Lung (tissue), 12 donors: ENCODE data around the gene EIF2S2. TPM values are rescaled to one million over a fixed set of nuclear protein-coding genes. Genes with fewer than 3 reads are reported as not detected.

ENCODE experiments used
- ATAC-seq: fragments of 200-7000 bp; cut with Tn5 transposase; one replicate; pipeline ENCODE4 v1.9.1; 2020; ENCODE audit warnings: moderate number of reproducible peaks; ENCODE audit not compliant: insufficient read depth, low FRiP score
- DNase-seq, 3 donors: peaks; one replicate each; pipeline ENCODE4 v3.0.0-alpha.2; 2013 to 2017
- H3K27ac ChIP-seq, 2 donors: one replicate each; pipeline ENCODE4 v1.5.1; 2013; ENCODE audit warnings: mild to moderate bottlenecking in 2 of 2, moderate library complexity in 2 of 2, control low read depth in 1 of 2, inconsistent platforms in 1 of 2, low read depth in 1 of 2, low read length in 1 of 2
- H3K27me3 ChIP-seq, 3 donors: one replicate each; pipeline ENCODE4 v1.5.1; 2013; ENCODE audit warnings: low read length in 2 of 3; ENCODE audit not compliant: control insufficient read depth in 3 of 3, insufficient read depth in 3 of 3
- H3K36me3 ChIP-seq, 4 donors: one replicate each; pipeline ENCODE4 v1.5.1; 2013; ENCODE audit warnings: low read length in 4 of 4, mild to moderate bottlenecking in 1 of 4, moderate library complexity in 1 of 4; ENCODE audit not compliant: control insufficient read depth in 4 of 4, insufficient read depth in 4 of 4
- H3K4me1 ChIP-seq, 5 donors: one replicate each; pipeline ENCODE4 v1.5.1; 2013; ENCODE audit warnings: low read length in 5 of 5, mild to moderate bottlenecking in 2 of 5, moderate library complexity in 1 of 5; ENCODE audit not compliant: control insufficient read depth in 5 of 5, insufficient read depth in 5 of 5
- H3K4me3 ChIP-seq: one replicate; pipeline ENCODE4 v1.5.1; 2013; ENCODE audit warnings: mild to moderate bottlenecking, control low read depth, moderate library complexity
- H3K9ac ChIP-seq, 2 donors: one replicate each; pipeline ENCODE4 v1.5.1; 2013; ENCODE audit warnings: low read length in 2 of 2, control low read depth in 1 of 2; ENCODE audit not compliant: insufficient read depth in 1 of 2
- H3K9me3 ChIP-seq, 4 donors: one replicate each; pipeline ENCODE4 v1.5.1; 2013; ENCODE audit warnings: low read length in 3 of 4, mild to moderate bottlenecking in 1 of 4, moderate library complexity in 1 of 4; ENCODE audit not compliant: control insufficient read depth in 4 of 4, insufficient read depth in 3 of 4
- CTCF ChIP-seq: IDR thresholded peaks from 2 replicates; pipeline ENCODE4 v1.5.1; 2012; ENCODE audit warnings: mild to moderate bottlenecking; ENCODE audit errors: control extremely low read depth, extremely low read depth
- WGBS, 2 donors: extraction: QIAGEN DNeasy Blood & Tissue Kit; methylation state at CpG; one replicate each; pipeline ENCODE4 v1.1.7; 2013; 5-methylcytosine and 5-hydroxymethylcytosine counted together
- polyA plus RNA-seq, 2 donors: library from polyadenylated mRNA; stranded (reverse); fragments of 200-250 nt; gene quantifications; one replicate each; pipeline ENCODE4 v1.2.1, GENCODE V29; 2013
- total RNA-seq, 2 donors: library from RNA; depleted of rRNA in 1 of 2; stranded (reverse); fragments of >200 nt in 1 of 2; gene quantifications; one replicate each; pipeline ENCODE4 v1.2.1, GENCODE V29; 2014 to 2021
- donor health status: control.
- donor health status: control.
- donor health status: Bipolar disorder and iron deficiency.
- donor health status: healthy.
- donor health status: DM: yes; HTN: yes; CAD: no.

The EIF2S2 gene
- total and polyA plus RNA-seq, 4 donors: 37.5 to 69.7 (median 52.1) TPM

DNA sequence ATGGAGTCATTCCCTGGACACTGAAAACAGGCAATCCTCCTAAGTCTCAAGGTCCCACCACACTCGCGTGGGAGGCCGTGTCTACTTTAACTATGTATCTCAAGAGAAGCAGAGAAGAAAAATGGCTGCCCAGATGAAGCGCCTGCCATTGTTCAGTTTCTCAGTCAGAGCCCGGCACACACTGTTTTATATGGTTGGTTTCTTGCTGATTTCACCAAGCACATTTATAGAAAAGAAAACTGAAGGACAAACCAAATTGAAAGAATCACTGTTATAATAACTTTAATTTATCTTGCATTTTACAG lies 22.9 kb downstream of the EIF2S2 start:
- no peaks in the 10 kb centered on the region for H3K27me3 ChIP-seq
- H3K27ac ChIP-seq: no peak overlapping the region
- WGBS, 2 donors: 65 to 89% methylated on average over 4 to 5 of the region's 5 CpGs
- no peak overlapping the region for H3K4me3 ChIP-seq
- H3K9me3 ChIP-seq: peaks cover 0 to 2% (median 0%) of the 10 kb centered on the region in 4 donors
- ATAC-seq: no peak
- H3K4me1 ChIP-seq: peaks cover 0 to 5% (median 2%) of the 10 kb centered on the region in 5 donors
- no peak for TF ChIP-seq CTCF
- H3K36me3 ChIP-seq: peaks cover 38 to 55% (median 48%) of the 10 kb centered on the region in 4 donors
- no peak overlapping the region for H3K9ac ChIP-seq
- DNase-seq: no peak

DNA sequence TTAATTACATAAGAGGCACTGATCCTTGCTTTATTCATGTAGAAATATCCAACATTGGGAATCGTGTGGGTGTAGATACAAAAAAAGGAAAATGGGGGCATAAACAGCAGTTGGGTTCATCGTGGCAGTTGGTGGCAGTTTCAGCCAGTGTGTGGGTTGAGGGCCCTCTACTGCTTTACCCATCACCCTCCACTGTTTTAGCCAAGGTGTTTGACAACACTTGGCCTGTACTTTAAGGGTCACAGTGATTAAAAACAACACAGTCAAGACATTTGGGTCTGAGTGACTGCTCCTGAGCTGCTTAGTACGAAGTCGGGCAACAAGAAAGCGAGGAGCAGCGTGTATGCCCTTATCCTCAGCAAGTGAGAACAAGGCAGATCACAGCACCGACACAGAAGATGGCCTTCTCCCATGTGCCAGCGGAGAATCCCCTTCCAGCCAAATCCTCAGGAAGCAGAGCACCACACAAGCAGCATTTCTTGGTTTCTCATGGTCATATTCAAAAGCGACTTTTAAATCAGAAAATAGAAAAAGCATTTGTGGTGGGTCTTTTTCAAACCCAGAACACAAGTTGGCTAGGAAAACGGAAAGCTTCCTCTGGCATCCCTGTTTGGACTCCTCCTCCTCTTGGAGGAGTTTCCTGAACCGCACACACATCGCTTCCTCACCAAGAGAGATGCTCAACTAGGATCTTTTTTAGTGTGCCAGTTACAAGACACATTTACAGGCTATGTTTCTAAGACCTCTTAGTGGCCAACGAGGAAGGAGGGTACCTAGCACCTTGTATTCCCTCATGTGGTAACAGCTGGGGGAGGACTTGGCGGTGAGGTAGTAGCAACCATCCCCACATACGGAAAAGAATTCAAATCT lies 23.5 kb downstream of the EIF2S2 start:
- H3K27ac ChIP-seq: no peak overlapping the region
- TF ChIP-seq CTCF: no peak
- no peak overlapping the region for H3K9ac ChIP-seq
- peaks cover 0 to 2% (median 0%) of the 10 kb centered on the region in 4 donors for H3K9me3 ChIP-seq
- H3K27me3 ChIP-seq: no peaks in the 10 kb centered on the region
- WGBS, 2 donors: 84 to 91% methylated on average over 15 of the region's 15 CpGs
- H3K4me1 ChIP-seq: peaks cover 0 to 5% (median 2%) of the 10 kb centered on the region in 5 donors
- peaks cover 37 to 53% (median 44%) of the 10 kb centered on the region in 4 donors for H3K36me3 ChIP-seq
- ATAC-seq (no peak), DNase-seq (no peak)
- H3K4me3 ChIP-seq: no peak overlapping the region

DNA sequence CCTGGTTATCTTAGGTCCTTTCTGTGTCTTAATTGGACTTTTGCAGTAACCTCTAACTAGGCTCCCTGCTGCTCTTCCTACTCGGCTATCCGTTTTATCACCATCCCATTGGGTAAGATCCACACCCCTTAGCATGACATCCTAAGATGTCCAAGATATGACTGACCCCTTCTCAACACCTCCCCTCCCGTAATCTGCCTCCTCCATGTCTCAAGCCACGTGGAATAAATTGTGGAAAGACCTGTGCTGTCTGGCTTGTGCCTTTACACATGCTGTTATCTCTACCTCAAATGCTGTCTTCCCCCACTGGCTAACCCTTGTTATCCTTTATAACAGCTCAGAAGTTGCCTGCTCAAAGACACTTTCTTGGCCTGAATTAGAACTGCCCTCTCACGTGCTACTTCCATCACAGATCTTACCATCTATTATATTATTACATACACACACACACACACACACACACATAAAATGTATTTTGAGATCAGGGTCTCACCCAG lies 26.5 kb downstream of the EIF2S2 start:
- peaks cover 30 to 51% (median 40%) of the 10 kb centered on the region in 4 donors for H3K36me3 ChIP-seq
- DNase-seq: no peak
- WGBS, 2 donors: 87 to 91% methylated on average over 5 of the region's 5 CpGs

More for the DNA sequence above, 26.5 kb downstream of the EIF2S2 start:
- no peak overlapping the region for H3K27ac ChIP-seq
- H3K4me1 ChIP-seq: peaks cover 0 to 13% (median 0%) of the 10 kb centered on the region in 5 donors
- no peak for ATAC-seq
- no peak overlapping the region for H3K4me3 ChIP-seq
- no peak overlapping the region for H3K9ac ChIP-seq
- H3K9me3 ChIP-seq: peaks cover 0 to 2% (median 0%) of the 10 kb centered on the region in 4 donors
- no peaks in the 10 kb centered on the region for H3K27me3 ChIP-seq
- no peak for TF ChIP-seq CTCF
